ENCODE measurements around the gene DUOXA2. TPM values are rescaled to one million over a fixed set of nuclear protein-coding genes. Genes with fewer than 3 reads are reported as not detected.

The DUOXA2 gene
- polyA plus RNA-seq, 1 donor from 2014 or later = not detected

- Histone ChIP-seq H3K9me2 (ENCODE audit: insufficient read depth, low read length) (no peaks in the 10 kb centered on the region), H3K79me2 (replicated peaks; ENCODE audit: insufficient read depth, low read length) (no peaks in the 10 kb centered on the region), H4K20me1 (ENCODE audit: insufficient read depth) (no peaks in the 10 kb centered on the region), H3K4me3 (ENCODE audit: low read length) (no peak overlapping the region), H3F3A (ENCODE audit: insufficient read depth, low read length, poor library complexity, severe bottlenecking) (no peaks in the 10 kb centered on the region), H3K27me3 (ENCODE audit: insufficient read depth, low read depth, low read length) (no peaks in the 10 kb centered on the region), H3K36me3 (ENCODE audit: insufficient read depth, low read length) (no peaks in the 10 kb centered on the region), H3K27ac (ENCODE audit: low read length) (no peak overlapping the region), H3K4me2 (ENCODE audit: low read length) (no peak overlapping the region), H3K9ac (ENCODE audit: low read length) (no peak overlapping the region), H2AFZ (ENCODE audit: low read depth, low read length) (no peak overlapping the region), H3K9me3 (ENCODE audit: low read length) (no peaks in the 10 kb centered on the region)
- TF ChIP-seq TAF1 (IDR thresholded peaks at IDR 0.05; ENCODE audit: low read depth) = no peak
- TF ChIP-seq EZH2 (IDR thresholded peaks at IDR 0.05; ENCODE audit: borderline replicate concordance, insufficient read depth, low read length, poor library complexity, severe bottlenecking) = no peak
- no peak for TF ChIP-seq REST (IDR thresholded peaks at IDR 0.05; ENCODE audit: borderline replicate concordance)
- no peak for TF ChIP-seq RAD21 (conservative IDR thresholded peaks at IDR 0.05)
- TF ChIP-seq POLR2AphosphoS5 (IDR thresholded peaks at IDR 0.05) = peak; percentile 14
- TF ChIP-seq CTCF (IDR thresholded peaks at IDR 0.05; ENCODE audit: poor library complexity, severe bottlenecking) = no peak
- TF ChIP-seq SMC3 (conservative IDR thresholded peaks at IDR 0.05; ENCODE audit: poor library complexity) = no peak
- no peak for TF ChIP-seq EP300 (conservative IDR thresholded peaks at IDR 0.05; ENCODE audit: poor library complexity, severe bottlenecking)
These were observed 34.9 kb downstream of the DUOXA2 start for GRCh38 chr15:45149060-45149459.

- Histone ChIP-seq H3K4me3 (ENCODE audit: low read length) (no peak overlapping the region), H3K4me2 (ENCODE audit: low read length) (no peak overlapping the region), H3K27me3 (ENCODE audit: insufficient read depth, low read depth, low read length) (no peaks in the 10 kb centered on the region), H2AFZ (ENCODE audit: low read depth, low read length) (no peak overlapping the region), H3K36me3 (ENCODE audit: insufficient read depth, low read length) (no peaks in the 10 kb centered on the region), H4K20me1 (ENCODE audit: insufficient read depth) (no peaks in the 10 kb centered on the region), H3K9me3 (ENCODE audit: low read length) (no peaks in the 10 kb centered on the region), H3K9ac (ENCODE audit: low read length) (no peak overlapping the region), H3K79me2 (replicated peaks; ENCODE audit: insufficient read depth, low read length) (no peaks in the 10 kb centered on the region), H3K9me2 (ENCODE audit: insufficient read depth, low read length) (no peaks in the 10 kb centered on the region), H3F3A (ENCODE audit: insufficient read depth, low read length, poor library complexity, severe bottlenecking) (no peaks in the 10 kb centered on the region), H3K27ac (ENCODE audit: low read length) (no peak overlapping the region)
- TF ChIP-seq EP300 (conservative IDR thresholded peaks at IDR 0.05; ENCODE audit: poor library complexity, severe bottlenecking) = no peak
- TF ChIP-seq MXI1 (conservative IDR thresholded peaks at IDR 0.05; ENCODE audit: poor library complexity, severe bottlenecking) = no peak
- no peak for TF ChIP-seq SMC3 (conservative IDR thresholded peaks at IDR 0.05; ENCODE audit: poor library complexity)
- no peak for TF ChIP-seq TAF1 (IDR thresholded peaks at IDR 0.05; ENCODE audit: low read depth)
- no peak for TF ChIP-seq CTCF (IDR thresholded peaks at IDR 0.05; ENCODE audit: poor library complexity, severe bottlenecking)
- no peak for TF ChIP-seq POLR2AphosphoS5 (IDR thresholded peaks at IDR 0.05)
- TF ChIP-seq REST (IDR thresholded peaks at IDR 0.05; ENCODE audit: borderline replicate concordance) = no peak
- no peak for TF ChIP-seq RAD21 (conservative IDR thresholded peaks at IDR 0.05)
- no peak for TF ChIP-seq EZH2 (IDR thresholded peaks at IDR 0.05; ENCODE audit: borderline replicate concordance, insufficient read depth, low read length, poor library complexity, severe bottlenecking)
These were observed 36.4 kb downstream of the DUOXA2 start for GRCh38 chr15:45150481-45150880.
